Testis (tissue), 3 donors: ENCODE measurements around the gene SCGB3A1. TPM values are rescaled to one million over a fixed set of nuclear protein-coding genes. Genes with fewer than 3 reads are reported as not detected.

Source experiments
- DNase-seq: peaks from one replicate; pipeline ENCODE4 v3.0.0-alpha.2; 2019
- H3K27ac ChIP-seq, 2 donors: fragments of 200-600 bp; sonication (generic); one replicate each; pipeline ENCODE4 v1.5.1; 2019
- H3K27me3 ChIP-seq: fragments of 200-600 bp; sonication (generic); one replicate; pipeline ENCODE4 v1.5.1; 2019
- H3K36me3 ChIP-seq: fragments of 200-600 bp; sonication (generic); one replicate; pipeline ENCODE4 v1.5.1; 2017; ENCODE audit warnings: low read depth; ENCODE audit errors: missing control alignments
- H3K4me1 ChIP-seq: fragments of 200-600 bp; sonication (generic); one replicate; pipeline ENCODE4 v1.5.1; 2019
- H3K4me3 ChIP-seq, 2 donors: fragments of 200-600 bp; sonication (generic); one replicate each; pipeline ENCODE4 v1.5.1; 2017 to 2019
- H3K9me3 ChIP-seq: fragments of 200-600 bp; sonication (generic); one replicate; pipeline ENCODE4 v1.5.1; 2017
- POLR2A ChIP-seq: fragments of 450-650 bp; IDR thresholded peaks from one replicate; pipeline ENCODE4 v1.6.1; 2017; ENCODE audit warnings: antibody characterized with exemption, mild to moderate bottlenecking, moderate library complexity
- WGBS, 2 donors: methylation state at CpG; one replicate each; pipeline ENCODE4 v1.1.5; 2018; 5-methylcytosine and 5-hydroxymethylcytosine counted together
- intact Hi-C: fragments of 100-400 bp; cut with DNase I; formaldehyde crosslinking; loops from one replicate; pipeline ENCODE4 v1.15.1; 2023; ENCODE audit warnings: low total_unique reads
- polyA plus RNA-seq: library from polyadenylated mRNA; stranded (reverse); fragments of 350-450 nt; fragmentation: Illumina TruSeq; extraction: RNeasy Lipid Tissue Mini Kit (QIAGEN cat#74804); gene quantifications from one replicate; pipeline ENCODE4 v1.2.3, GENCODE V29; 2014; ENCODE audit warnings: low read depth, low replicate concordance; ENCODE audit not compliant: insufficient read depth
- total RNA-seq, 2 donors: library from RNA; depleted of rRNA; stranded (reverse); fragments of >200 nt; gene quantifications; one replicate each; pipeline ENCODE4 v1.2.3, GENCODE V29; 2016
- TF ChIP-seq, protein P1 (sequence below), 3 experiments: fragments of 450-650 bp in 2 of 3; fragments of 200-600 bp in 1 of 3; sonication (generic) in 1 of 3; IDR thresholded peaks; one replicate each; pipeline ENCODE4 v1.5.1; 2016 to 2019; ENCODE audit warnings: antibody characterized with exemption in 3 of 3, mild to moderate bottlenecking in 2 of 3, moderate library complexity in 1 of 3

The SCGB3A1 gene
- total and polyA plus RNA-seq, 3 donors from 2014 or later = 0.82 to 15.7 (median 9.8) TPM

DNA sequence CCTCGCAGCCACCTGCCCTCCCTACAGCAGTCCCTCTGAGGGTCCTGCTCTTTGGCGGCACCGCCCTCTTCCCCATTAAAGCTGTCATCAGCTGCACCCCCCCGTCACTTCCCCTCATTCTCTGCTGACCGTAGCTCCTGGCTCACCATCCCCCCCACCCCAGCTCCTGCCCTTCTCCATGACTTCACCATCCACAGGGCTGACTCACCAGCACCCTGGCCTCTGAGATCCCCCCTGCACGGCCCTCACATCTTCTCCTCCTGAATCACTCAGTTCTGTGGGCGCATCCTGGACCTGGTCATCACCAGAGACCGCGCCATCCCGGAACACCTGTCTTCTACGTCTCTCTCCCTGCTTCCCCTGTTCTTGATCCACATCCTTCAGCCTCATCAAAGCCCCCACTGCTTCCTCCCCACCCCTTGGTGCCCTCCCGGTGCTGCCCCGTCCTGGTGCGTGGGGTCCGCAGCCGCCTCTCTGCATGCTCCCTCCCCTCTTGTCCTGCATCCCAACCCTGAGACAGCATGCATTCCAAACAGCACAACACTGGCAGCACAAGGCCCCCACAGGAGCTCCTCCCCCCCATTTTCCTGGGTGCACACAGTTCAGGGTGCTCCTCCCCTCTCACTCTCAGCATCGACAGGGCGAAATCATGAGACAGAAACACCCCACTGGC, 45.2 kb upstream of the SCGB3A1 start:
- WGBS, 2 donors = 70 to 73% methylated on average over 11 to 18 of the region's 18 CpGs
- intact Hi-C loops = no loop called here
- DNase-seq = no peak
- no peaks in the 10 kb centered on the region for H3K4me1 ChIP-seq
- H3K4me3 ChIP-seq = no peak overlapping the region
- H3K9me3 ChIP-seq = no peaks in the 10 kb centered on the region
- no peak overlapping the region for H3K27ac ChIP-seq
- no peaks in the 10 kb centered on the region for H3K27me3 ChIP-seq
- TF ChIP-seq, protein P1, sequence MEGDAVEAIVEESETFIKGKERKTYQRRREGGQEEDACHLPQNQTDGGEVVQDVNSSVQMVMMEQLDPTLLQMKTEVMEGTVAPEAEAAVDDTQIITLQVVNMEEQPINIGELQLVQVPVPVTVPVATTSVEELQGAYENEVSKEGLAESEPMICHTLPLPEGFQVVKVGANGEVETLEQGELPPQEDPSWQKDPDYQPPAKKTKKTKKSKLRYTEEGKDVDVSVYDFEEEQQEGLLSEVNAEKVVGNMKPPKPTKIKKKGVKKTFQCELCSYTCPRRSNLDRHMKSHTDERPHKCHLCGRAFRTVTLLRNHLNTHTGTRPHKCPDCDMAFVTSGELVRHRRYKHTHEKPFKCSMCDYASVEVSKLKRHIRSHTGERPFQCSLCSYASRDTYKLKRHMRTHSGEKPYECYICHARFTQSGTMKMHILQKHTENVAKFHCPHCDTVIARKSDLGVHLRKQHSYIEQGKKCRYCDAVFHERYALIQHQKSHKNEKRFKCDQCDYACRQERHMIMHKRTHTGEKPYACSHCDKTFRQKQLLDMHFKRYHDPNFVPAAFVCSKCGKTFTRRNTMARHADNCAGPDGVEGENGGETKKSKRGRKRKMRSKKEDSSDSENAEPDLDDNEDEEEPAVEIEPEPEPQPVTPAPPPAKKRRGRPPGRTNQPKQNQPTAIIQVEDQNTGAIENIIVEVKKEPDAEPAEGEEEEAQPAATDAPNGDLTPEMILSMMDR (IDR thresholded peaks at IDR 0.05) = no peak
- TF ChIP-seq POLR2A = no peak
- no peaks in the 10 kb centered on the region for H3K36me3 ChIP-seq

DNA sequence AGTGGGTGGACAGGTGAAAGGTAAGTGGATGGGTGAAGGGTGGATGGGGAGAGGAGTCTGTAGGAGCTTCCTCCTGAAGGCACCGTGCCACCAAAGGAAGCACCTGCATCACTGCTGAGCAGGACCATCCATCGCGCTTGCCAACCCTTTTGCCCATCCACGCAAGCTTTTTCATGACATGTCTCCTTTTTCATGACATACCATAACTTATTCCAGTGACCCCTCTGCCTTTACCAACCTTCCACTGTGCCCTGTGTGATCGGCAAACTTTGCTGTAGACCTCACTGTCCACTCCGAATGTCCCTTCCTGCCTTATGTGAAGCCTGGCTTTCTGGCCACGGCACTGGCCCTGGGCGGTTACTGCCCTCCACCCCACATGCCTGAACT, 44.7 kb upstream of the SCGB3A1 start:
- Histone ChIP-seq H3K4me1 (no peaks in the 10 kb centered on the region), H3K36me3 (no peaks in the 10 kb centered on the region), H3K27ac (no peak overlapping the region), H3K27me3 (no peaks in the 10 kb centered on the region), H3K4me3 (no peak overlapping the region), H3K9me3 (no peaks in the 10 kb centered on the region)
- intact Hi-C loops = no loop called here
- DNase-seq = no peak
- WGBS, 2 donors = 86 to 95% methylated on average over 8 of the region's 8 CpGs
- TF ChIP-seq, protein P1 (IDR thresholded peaks at IDR 0.05) = no peak
- no peak for TF ChIP-seq POLR2A

DNA sequence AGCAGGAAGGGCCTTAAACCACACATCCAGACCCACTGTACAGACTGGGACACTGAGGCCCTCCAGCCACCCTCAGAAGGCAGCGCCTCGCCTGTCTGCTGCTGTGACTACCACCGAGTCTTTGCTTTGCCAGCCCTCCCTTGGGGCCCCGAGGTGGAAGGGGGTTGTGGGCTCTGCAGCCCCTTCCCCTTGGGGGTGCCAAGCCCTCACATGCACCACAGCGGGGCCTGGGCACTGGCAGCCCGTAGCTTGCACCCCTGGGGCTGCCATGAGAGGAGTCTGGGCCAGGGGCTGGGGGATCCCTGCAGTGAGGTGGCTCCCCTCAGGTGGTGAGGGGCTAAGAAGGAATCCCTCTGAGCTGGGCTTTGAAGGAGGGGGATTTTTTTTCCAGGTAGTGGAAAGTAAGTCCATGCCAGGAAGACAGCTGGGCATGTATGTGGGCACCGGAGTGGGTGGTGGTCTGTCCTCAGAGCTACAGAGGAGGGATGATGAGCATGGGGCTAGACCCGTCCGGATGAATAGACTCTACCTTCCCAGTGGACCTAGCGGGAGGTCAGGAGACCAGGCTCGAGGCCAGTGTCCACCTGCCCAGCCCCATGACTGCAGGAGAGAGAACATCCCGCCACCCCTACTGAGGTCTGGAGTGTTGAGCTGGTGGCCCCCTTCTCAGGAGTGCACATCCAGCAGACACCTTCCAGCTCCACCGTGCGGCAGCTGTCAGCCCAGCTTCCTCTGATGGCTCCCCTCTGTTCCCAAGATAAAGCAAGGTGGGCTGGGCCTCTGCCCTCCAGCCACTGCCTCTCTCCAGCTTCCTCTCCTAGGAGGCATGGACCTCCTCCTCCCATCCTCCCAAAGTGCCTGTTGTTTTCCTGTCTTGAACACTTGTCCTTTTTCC, 42.2 kb upstream of the SCGB3A1 start:
- 77 to 84% methylated on average over 6 to 14 of the region's 14 CpGs for WGBS, 2 donors
- Histone ChIP-seq H3K27ac (no peak overlapping the region), H3K27me3 (no peaks in the 10 kb centered on the region), H3K4me3 (no peak overlapping the region), H3K36me3 (no peaks in the 10 kb centered on the region), H3K4me1 (no peaks in the 10 kb centered on the region), H3K9me3 (no peaks in the 10 kb centered on the region)
- DNase-seq = no peak
- TF ChIP-seq, protein P1 (IDR thresholded peaks at IDR 0.05) = no peak
- TF ChIP-seq POLR2A = no peak
- intact Hi-C loops = no loop called here

DNA sequence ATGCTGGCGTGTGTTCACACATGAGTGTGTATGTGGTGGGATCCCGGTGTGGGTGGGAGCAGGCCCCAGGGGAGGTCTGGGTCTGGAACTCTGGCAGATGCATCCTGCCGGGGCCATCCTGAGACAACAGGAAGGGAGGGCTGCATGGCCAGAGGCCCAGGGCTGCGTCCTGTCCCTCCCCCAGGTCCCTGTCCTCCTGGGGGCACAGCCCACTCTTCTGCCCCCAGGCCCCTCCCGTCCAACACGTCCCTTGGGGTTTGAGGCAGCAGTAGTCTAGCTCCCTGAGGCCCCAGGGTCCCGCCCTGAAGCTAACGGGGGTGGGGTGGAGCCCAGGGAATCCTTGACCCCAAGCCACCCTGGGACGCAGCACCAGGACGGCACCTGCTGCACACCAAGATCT, 41.5 kb upstream of the SCGB3A1 start:
- no peak for TF ChIP-seq POLR2A
- TF ChIP-seq, protein P1 (IDR thresholded peaks at IDR 0.05) = no peak
- intact Hi-C loops = no loop called here
- no peak for DNase-seq
- H3K9me3 ChIP-seq = no peaks in the 10 kb centered on the region
- WGBS, 2 donors = 62 to 63% methylated on average over 7 to 10 of the region's 10 CpGs
- no peaks in the 10 kb centered on the region for H3K27me3 ChIP-seq
- H3K27ac ChIP-seq = no peak overlapping the region
- no peaks in the 10 kb centered on the region for H3K4me1 ChIP-seq
- H3K4me3 ChIP-seq = no peak overlapping the region
- H3K36me3 ChIP-seq = no peaks in the 10 kb centered on the region
